Measurements from ENCODE around the gene SLC10A3. TPM values are rescaled to one million over a fixed set of nuclear protein-coding genes. Genes with fewer than 3 reads are reported as not detected.

Gene SLC10A3
- total RNA-seq, 2 experiments from 2014 or later = 21.7 to 26.0 TPM

DNA sequence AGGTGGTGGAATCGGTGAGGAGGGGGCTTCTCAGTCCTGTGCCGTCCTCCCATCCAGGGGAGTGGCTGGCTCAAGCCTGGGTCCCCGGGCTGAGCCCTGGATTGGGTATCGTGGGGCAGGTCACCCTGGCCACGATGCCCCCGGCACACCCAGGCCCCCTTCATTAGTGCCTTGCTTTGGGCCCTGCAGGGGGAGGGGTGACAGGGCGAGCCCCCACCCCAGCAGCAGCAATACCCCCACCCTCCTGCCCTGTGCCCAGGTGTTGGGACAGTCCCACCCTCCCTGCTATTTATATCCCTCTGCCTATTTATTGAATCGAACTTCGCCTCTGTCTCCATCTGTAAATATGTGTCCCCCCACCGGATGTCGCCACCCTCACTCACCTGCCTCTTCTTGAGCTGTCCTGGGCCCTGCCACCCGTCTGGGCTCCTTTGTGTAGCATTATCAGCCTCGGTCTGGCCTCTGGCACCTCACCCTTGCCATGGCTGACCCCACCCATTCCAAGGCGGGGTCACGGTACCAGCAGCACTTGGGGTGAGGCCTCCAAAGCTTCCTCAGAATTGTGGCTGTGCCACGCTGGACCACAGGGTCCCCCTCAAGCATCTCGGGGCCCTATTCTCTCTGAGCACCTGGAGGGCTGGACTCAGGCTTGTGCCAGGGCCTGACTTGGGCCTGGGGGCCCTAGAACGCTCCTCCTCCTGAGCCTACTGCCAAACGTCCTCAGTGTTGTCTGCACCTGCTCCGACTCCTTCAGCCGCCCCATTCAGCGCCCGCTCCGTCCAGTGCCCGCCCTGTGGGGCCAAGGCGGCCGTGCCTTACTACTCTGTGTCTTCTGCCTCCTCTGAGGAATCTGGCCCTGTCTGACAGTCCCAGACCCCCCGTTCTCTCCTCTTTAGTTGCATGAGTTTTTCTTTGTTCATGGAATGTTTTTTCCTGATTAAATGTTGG, 17.5 kb downstream of the SLC10A3 start:
- DNase-seq = no peak
- no peak overlapping the region for H3K4me3 Mint-ChIP-seq
- no peaks in the 10 kb centered on the region for H3K9me3 Mint-ChIP-seq
- peaks cover 20% of the 10 kb centered on the region for H3K4me1 Mint-ChIP-seq
- no peaks in the 10 kb centered on the region for H3K27me3 Mint-ChIP-seq
- ChIA-PET POLR2A (no interaction called here), CTCF (interaction anchor here (1.2 kb wide), 1 partner anchor 23 kb away, joined by 3 read pairs; no protein-coding TSS in a partner anchor)
- no peak overlapping the region for H3K27ac Mint-ChIP-seq
- H3K36me3 Mint-ChIP-seq (ENCODE audit: low read depth) = peaks cover 2% of the 10 kb centered on the region

DNA sequence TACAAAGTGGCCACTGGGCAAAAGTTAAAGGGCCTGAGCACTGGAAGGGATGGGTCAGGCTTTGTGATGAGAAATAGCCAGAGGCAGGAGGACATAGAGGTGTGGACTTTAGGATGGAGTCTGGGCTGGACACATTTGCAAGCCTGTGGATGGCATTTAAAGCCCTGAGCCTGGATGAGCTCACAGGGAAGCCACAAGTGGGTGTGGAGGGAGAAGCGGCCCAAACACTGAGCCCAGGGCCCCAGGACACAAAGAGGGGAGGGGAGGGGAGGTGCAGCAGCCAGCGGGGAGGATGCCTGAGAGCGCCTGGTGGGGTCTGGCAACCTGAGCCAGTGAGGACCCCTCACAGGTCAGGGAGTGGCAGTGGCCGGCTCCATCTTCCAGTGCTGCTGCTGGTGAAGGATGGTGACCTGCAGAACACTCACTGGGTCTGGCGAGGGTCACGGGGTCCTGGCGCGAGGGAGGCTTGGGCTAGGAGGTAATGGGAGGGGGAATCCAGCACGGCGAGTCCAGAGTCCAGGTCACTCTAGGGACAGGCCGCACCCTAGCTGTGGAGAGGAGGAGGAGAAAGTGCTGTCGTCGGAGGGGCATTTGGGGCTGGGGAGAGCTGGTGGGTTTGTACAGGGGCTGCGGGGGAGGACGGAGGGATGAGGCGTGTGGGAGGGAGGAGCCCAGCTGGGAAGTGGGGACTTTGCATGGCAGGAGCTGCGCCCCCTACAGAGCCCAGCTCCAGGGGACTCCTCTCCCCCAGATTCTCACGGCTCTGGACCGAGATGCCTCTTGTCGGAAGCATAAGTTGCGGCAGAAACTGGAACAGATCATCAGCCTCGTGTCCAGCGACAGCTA, 18.4 kb downstream of the SLC10A3 start:
- peaks cover 2% of the 10 kb centered on the region for H3K36me3 Mint-ChIP-seq (ENCODE audit: low read depth)
- ChIA-PET CTCF (interaction anchor here (1.2 kb wide), 2 partner anchors 22 to 55 kb away, joined by 3 read pairs; no protein-coding TSS in a partner anchor), POLR2A (no interaction called here)

DNA sequence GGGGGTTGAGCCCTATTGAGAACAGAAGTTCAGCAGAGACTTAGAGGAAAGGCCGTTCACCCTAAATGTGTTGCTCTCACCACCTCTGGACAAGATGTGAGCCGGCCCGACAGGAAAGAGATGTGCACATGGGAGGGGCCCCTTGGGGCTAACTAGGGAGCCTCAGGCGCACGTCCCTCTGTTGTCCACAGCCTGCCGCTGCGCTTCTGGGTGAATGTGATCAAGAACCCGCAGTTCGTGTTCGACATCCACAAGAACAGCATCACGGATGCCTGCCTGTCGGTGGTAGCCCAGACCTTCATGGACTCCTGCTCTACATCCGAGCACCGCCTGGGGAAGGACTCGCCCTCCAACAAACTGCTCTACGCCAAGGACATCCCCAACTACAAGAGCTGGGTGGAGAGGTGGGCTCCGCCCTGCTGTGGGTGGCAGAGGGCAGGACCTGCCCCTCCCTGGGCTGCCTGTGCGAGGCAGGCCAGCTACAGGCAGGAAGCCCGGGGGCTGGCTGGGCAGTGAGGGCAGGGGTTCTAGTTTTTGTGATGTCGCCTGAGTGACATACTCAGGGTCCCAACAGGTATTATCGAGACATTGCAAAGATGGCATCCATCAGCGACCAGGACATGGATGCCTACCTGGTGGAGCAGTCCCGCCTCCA, 19.4 kb downstream of the SLC10A3 start:
- no peaks in the 10 kb centered on the region for H3K9me3 Mint-ChIP-seq
- H3K36me3 Mint-ChIP-seq (ENCODE audit: low read depth) = peaks cover 2% of the 10 kb centered on the region
- no peak overlapping the region for H3K27ac Mint-ChIP-seq
- H3K4me3 Mint-ChIP-seq = no peak overlapping the region
- peaks cover 5% of the 10 kb centered on the region for H3K4me1 Mint-ChIP-seq
- no peaks in the 10 kb centered on the region for H3K27me3 Mint-ChIP-seq
- POLR2A ChIA-PET = no interaction called here
- DNase-seq = no peak
- CTCF ChIA-PET = interaction anchor here (1.2 kb wide), 1 partner anchor 56 kb away, joined by 3 read pairs; no protein-coding TSS in a partner anchor

More for the DNA sequence above, 18.4 kb downstream of the SLC10A3 start:
- H3K4me3 Mint-ChIP-seq = no peak overlapping the region
- H3K27me3 Mint-ChIP-seq = no peaks in the 10 kb centered on the region
- no peak overlapping the region for H3K27ac Mint-ChIP-seq
- H3K9me3 Mint-ChIP-seq = no peaks in the 10 kb centered on the region
- DNase-seq = no peak
- H3K4me1 Mint-ChIP-seq = peaks cover 12% of the 10 kb centered on the region

DNA sequence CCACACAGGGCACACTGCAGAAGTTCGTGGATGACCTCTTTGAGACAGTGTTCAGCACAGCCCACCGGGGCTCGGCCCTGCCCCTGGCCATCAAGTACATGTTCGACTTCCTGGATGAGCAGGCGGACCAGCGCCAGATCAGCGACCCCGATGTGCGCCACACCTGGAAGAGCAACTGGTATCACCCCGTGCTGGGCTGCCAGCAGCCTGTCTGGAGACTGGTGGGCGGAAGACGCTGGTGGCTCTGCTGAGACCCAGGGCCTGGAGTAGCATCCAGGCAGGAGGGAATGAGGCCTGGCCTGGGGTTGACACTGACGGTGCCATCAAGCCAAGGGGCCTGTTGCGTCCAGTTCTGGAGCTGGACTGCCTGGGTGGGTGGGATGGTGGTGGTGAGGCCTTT, 20.0 kb downstream of the SLC10A3 start:
- POLR2A ChIA-PET = no interaction called here
- peaks cover 2% of the 10 kb centered on the region for H3K4me1 Mint-ChIP-seq
- H3K27me3 Mint-ChIP-seq = no peaks in the 10 kb centered on the region
- CTCF ChIA-PET = no interaction called here
- peaks cover under 1% of the 10 kb centered on the region for H3K36me3 Mint-ChIP-seq (ENCODE audit: low read depth)
- no peak for DNase-seq
- H3K27ac Mint-ChIP-seq = no peak overlapping the region
- no peak overlapping the region for H3K4me3 Mint-ChIP-seq
- no peaks in the 10 kb centered on the region for H3K9me3 Mint-ChIP-seq

DNA sequence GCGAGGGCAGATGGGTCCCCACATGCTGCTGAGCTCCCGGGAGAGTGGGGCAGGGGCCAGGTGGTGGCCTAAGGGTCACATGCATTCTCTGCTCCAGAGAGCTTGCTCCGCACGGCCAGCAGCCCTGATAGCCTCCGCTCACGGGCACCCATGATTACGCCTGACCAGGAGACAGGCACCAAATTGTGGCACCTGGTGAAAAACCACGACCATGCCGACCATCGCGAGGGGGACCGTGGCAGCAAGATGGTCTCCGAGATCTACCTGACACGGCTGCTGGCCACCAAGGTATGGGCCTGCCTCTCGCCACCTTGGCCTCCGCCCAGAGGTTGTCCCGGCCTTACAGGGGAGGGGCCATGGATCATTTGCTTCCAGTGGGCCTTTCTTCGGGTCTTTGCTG, 20.5 kb downstream of the SLC10A3 start:
- Mint-ChIP-seq H3K4me1 (no peaks in the 10 kb centered on the region), H3K4me3 (no peak overlapping the region), H3K36me3 (ENCODE audit: low read depth) (no peaks in the 10 kb centered on the region), H3K27ac (no peak overlapping the region), H3K9me3 (no peaks in the 10 kb centered on the region), H3K27me3 (no peaks in the 10 kb centered on the region)
- ChIA-PET CTCF (no interaction called here), POLR2A (no interaction called here)
- no peak for DNase-seq

DNA sequence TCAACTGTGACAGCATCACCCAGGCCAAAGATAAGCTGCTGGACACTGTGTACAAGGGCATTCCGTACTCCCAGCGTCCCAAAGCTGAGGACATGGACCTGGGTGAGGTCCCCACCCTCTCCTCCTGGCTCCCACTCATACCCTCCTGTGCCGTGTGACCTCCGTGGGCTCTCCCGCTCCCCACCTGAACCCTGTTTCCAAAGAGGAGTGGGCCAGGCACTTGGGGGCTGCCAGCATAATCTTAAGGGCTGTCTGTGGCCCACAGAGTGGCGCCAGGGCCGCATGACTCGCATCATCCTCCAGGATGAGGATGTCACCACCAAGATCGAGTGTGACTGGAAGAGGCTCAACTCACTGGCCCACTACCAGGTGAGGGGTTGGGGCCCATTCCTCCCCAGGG, 21.3 kb downstream of the SLC10A3 start:
- no peak for DNase-seq
- ChIA-PET POLR2A (no interaction called here), CTCF (interaction anchor here (0.6 kb wide), 1 partner anchor 42 kb away, joined by 3 read pairs; no protein-coding TSS in a partner anchor)
- H3K4me3 Mint-ChIP-seq = no peak overlapping the region
- no peaks in the 10 kb centered on the region for H3K36me3 Mint-ChIP-seq (ENCODE audit: low read depth)
- H3K27ac Mint-ChIP-seq = no peak overlapping the region
- H3K4me1 Mint-ChIP-seq = no peaks in the 10 kb centered on the region
- H3K9me3 Mint-ChIP-seq = no peaks in the 10 kb centered on the region
- H3K27me3 Mint-ChIP-seq = no peaks in the 10 kb centered on the region

DNA sequence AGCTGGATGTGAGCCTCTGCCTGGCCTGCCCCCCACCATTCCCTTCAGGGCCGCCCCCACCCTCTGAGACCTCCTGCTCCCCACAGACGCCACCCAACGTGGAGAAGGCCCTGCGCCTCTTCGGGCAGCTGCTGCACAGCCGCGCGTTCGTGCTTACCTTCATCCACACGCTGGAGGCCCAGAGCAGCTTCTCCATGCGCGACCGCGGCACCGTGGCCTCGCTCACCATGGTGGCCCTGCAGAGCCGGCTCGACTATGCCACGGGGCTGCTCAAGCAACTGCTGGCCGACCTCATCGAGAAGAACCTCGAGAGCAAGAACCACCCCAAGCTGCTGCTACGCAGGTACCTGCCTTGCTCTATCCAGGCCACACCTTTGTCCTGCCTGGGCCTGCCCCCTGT, 22.2 kb downstream of the SLC10A3 start:
- ChIA-PET CTCF (interaction anchor here (0.6 kb wide), 1 partner anchor 574 kb away, joined by 3 read pairs; no protein-coding TSS in a partner anchor), POLR2A (no interaction called here)
- no peak for DNase-seq
- H3K36me3 Mint-ChIP-seq (ENCODE audit: low read depth) = no peaks in the 10 kb centered on the region
- H3K27me3 Mint-ChIP-seq = no peaks in the 10 kb centered on the region
- no peak overlapping the region for H3K4me3 Mint-ChIP-seq
- H3K27ac Mint-ChIP-seq = no peak overlapping the region
- no peaks in the 10 kb centered on the region for H3K9me3 Mint-ChIP-seq
- H3K4me1 Mint-ChIP-seq = no peaks in the 10 kb centered on the region

DNA sequence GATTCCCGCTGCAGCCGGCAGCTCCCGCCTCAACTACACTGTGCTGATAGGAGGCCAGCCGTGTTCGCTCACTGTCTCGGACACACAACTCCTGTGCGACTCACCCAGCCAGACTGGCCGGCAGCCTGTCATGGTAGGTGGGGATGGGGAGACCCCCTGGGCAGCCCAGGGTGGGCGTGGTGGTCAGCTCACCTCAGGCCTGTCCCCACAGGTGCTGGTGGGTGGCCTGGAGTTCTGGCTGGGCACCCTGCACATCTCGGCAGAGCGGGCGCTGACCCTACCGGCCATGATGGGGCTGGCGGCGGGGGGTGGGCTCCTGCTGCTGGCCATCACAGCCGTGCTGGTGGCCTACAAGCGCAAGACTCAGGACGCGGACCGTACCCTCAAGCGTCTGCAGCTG, 22.9 kb downstream of the SLC10A3 start:
- ChIA-PET POLR2A (no interaction called here), CTCF (no interaction called here)
- Mint-ChIP-seq H3K4me1 (no peaks in the 10 kb centered on the region), H3K27ac (no peak overlapping the region), H3K4me3 (no peak overlapping the region), H3K9me3 (no peaks in the 10 kb centered on the region), H3K36me3 (ENCODE audit: low read depth) (no peaks in the 10 kb centered on the region), H3K27me3 (no peaks in the 10 kb centered on the region)
- DNase-seq = no peak

DNA sequence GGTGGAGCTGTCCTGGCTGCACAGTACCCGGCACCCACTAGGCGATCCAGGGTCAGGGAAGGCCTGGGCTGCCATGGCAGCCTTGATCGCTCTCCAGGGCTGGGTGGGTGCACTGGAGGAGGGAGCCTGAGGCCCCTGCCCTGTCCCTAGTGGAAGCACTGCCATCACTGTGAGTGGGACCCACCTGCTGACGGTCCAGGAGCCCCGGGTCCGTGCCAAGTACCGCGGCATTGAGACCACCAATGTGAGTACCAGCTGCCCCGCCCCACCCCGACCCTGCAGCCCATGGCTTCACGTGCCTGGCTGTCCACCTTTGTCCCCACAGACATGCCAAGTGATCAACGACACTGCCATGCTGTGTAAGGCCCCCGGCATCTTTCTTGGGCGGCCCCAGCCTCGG, 23.5 kb downstream of the SLC10A3 start:
- H3K36me3 Mint-ChIP-seq (ENCODE audit: low read depth) = no peaks in the 10 kb centered on the region
- ChIA-PET CTCF (interaction anchor here (0.6 kb wide), 1 partner anchor 26 kb away, joined by 3 read pairs; no protein-coding TSS in a partner anchor), POLR2A (no interaction called here)
- no peaks in the 10 kb centered on the region for H3K4me1 Mint-ChIP-seq
- H3K27me3 Mint-ChIP-seq = no peaks in the 10 kb centered on the region
- H3K9me3 Mint-ChIP-seq = no peaks in the 10 kb centered on the region
- H3K27ac Mint-ChIP-seq = no peak overlapping the region
- DNase-seq = no peak
- H3K4me3 Mint-ChIP-seq = no peak overlapping the region

DNA sequence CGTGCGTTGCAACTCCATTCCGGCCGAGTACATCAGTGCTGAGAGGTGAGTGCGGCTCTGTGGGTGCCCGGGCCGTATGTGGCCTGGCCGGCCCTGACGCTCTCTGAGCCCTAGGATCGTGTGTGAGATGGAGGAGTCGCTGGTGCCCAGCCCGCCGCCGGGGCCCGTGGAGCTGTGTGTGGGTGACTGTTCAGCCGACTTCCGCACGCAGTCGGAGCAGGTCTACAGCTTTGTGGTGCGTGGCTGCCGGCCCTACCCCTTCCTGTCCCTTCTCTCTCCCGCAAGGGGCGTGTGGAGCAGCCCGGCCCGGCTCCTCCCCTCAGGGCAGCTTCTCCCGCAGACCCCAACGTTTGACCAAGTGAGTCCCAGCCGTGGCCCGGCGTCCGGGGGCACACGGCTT, 24.4 kb downstream of the SLC10A3 start:
- no peaks in the 10 kb centered on the region for H3K9me3 Mint-ChIP-seq
- no peak overlapping the region for H3K4me3 Mint-ChIP-seq
- no peaks in the 10 kb centered on the region for H3K27me3 Mint-ChIP-seq
- DNase-seq = no peak
- H3K27ac Mint-ChIP-seq = no peak overlapping the region
- H3K36me3 Mint-ChIP-seq (ENCODE audit: low read depth) = no peaks in the 10 kb centered on the region
- POLR2A ChIA-PET = no interaction called here
- CTCF ChIA-PET = interaction anchor here (1.2 kb wide), 1 partner anchor 21 kb away, joined by 3 read pairs; the partner anchor contains the start of gene UBL4A
- no peaks in the 10 kb centered on the region for H3K4me1 Mint-ChIP-seq

DNA sequence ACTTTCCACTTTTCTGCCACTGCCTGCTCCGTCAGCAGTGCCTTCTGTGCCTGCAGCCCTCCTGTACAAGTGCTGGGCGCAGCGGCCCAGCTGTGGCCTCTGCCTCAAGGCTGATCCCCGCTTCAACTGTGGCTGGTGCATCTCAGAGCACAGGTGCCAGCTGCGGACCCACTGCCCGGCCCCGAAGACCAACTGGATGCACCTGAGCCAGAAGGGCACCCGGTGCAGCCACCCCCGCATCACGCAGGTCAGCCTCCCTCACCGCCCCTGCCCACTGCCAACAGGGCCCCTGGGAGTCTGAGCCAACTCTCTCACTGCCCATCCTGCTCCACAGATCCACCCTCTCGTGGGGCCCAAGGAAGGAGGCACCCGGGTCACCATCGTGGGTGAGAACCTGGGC, 24.8 kb downstream of the SLC10A3 start:
- no peaks in the 10 kb centered on the region for H3K36me3 Mint-ChIP-seq (ENCODE audit: low read depth)
- H3K27me3 Mint-ChIP-seq = no peaks in the 10 kb centered on the region
- no peak overlapping the region for H3K27ac Mint-ChIP-seq
- POLR2A ChIA-PET = no interaction called here
- H3K9me3 Mint-ChIP-seq = no peaks in the 10 kb centered on the region
- H3K4me1 Mint-ChIP-seq = no peaks in the 10 kb centered on the region
- no peak for DNase-seq
- no peak overlapping the region for H3K4me3 Mint-ChIP-seq
- CTCF ChIA-PET = interaction anchor here (0.9 to 1.2 kb wide), 3 partner anchors 19 to 26 kb away, joined by 3 read pairs; partner anchors contain the start of gene UBL4A

DNA sequence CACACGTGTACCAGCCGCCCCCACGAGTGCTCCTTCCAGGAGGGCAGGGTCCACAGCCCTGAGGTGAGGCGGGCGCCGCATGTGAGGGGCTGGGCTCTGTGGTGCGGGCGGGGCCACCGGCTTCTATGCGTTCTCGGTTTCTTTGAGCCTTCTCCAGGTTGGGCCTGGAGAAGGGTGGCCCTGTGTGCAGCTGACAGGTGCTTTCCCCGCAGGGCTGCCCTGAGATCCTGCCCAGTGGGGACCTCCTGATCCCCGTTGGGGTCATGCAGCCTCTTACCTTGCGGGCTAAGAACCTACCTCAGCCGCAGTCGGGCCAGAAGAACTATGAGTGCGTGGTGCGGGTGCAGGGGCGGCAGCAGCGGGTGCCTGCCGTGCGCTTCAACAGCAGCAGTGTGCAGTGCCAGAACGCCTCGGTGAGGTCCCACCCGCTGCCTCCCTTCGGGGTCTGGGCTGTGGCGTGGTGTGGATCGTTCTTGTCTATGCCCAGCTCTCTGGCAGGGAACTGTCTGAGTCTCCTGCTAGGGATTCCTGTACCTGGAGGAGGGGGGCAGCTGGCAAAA, 25.5 kb downstream of the SLC10A3 start:
- no peaks in the 10 kb centered on the region for H3K9me3 Mint-ChIP-seq
- H3K27me3 Mint-ChIP-seq = no peaks in the 10 kb centered on the region
- ChIA-PET POLR2A (no interaction called here), CTCF (interaction anchor here (0.9 to 1.2 kb wide), 3 partner anchors 20 to 27 kb away, joined by 3 read pairs; partner anchors contain the start of gene UBL4A)
- no peaks in the 10 kb centered on the region for H3K4me1 Mint-ChIP-seq
- H3K36me3 Mint-ChIP-seq (ENCODE audit: low read depth) = no peaks in the 10 kb centered on the region
- DNase-seq = no peak
- no peak overlapping the region for H3K27ac Mint-ChIP-seq
- H3K4me3 Mint-ChIP-seq = no peak overlapping the region
